Fibroblast of lung (primary cell): Measurements from ENCODE around the gene KLHL26. TPM values are rescaled to one million over a fixed set of nuclear protein-coding genes. Genes with fewer than 3 reads are reported as not detected.

Experiments used
- DNase-seq, 2 donors: peaks; one replicate each; pipeline versions ENCODE4 v3.0.0 to v3.0.0-alpha.2; 2010; ENCODE audit warnings: low read depth in 2 of 2
- H2AFZ ChIP-seq: 2 replicates; pipeline ENCODE4 v1.5.1; 2012; ENCODE audit warnings: low read length, control low read depth, inconsistent platforms
- H3K27ac ChIP-seq: 2 replicates; pipeline ENCODE4 v1.5.1; 2011; ENCODE audit warnings: low read length, control low read depth; ENCODE audit not compliant: insufficient read depth
- H3K27me3 ChIP-seq: 2 replicates; pipeline ENCODE4 v1.5.1; 2011; ENCODE audit warnings: mild to moderate bottlenecking, low read length; ENCODE audit not compliant: control insufficient read depth, insufficient read depth
- H3K36me3 ChIP-seq: 2 replicates; pipeline ENCODE4 v1.5.1; 2011; ENCODE audit warnings: low read length; ENCODE audit not compliant: control insufficient read depth, insufficient read depth
- H3K4me1 ChIP-seq: 2 replicates; pipeline ENCODE4 v1.5.1; 2011; ENCODE audit warnings: low read length; ENCODE audit not compliant: control insufficient read depth, insufficient read depth; ENCODE audit errors: extremely low read depth
- H3K4me2 ChIP-seq: 2 replicates; pipeline ENCODE4 v1.5.1; 2011; ENCODE audit warnings: low read length, control low read depth; ENCODE audit not compliant: insufficient read depth; ENCODE audit errors: extremely low read depth
- H3K4me3 ChIP-seq, 4 experiments: fragments of 200-600 bp in 1 of 4; sonication (generic) in 1 of 4; replicated peaks in 1 of 4; 2 replicates each; pipeline ENCODE4 v1.5.1; 2011 to 2016; ENCODE audit warnings: low read length in 4 of 4, low read depth in 3 of 4, mild to moderate bottlenecking in 3 of 4, control low read depth in 2 of 4, inconsistent platforms in 1 of 4, mixed read lengths in 1 of 4; ENCODE audit not compliant: insufficient read depth in 1 of 4; ENCODE audit errors: control extremely low read depth in 1 of 4
- H3K79me2 ChIP-seq: 2 replicates; pipeline ENCODE4 v1.5.1; 2012; ENCODE audit warnings: mild to moderate bottlenecking, low read length, inconsistent platforms; ENCODE audit not compliant: control insufficient read depth, insufficient read depth
- H3K9ac ChIP-seq: 2 replicates; pipeline ENCODE4 v1.5.1; 2011; ENCODE audit warnings: mild to moderate bottlenecking, low read length, control low read depth; ENCODE audit not compliant: insufficient read depth
- H3K9me3 ChIP-seq: 2 replicates; pipeline ENCODE4 v1.5.1; 2012; ENCODE audit warnings: low read depth, low read length; ENCODE audit not compliant: control insufficient read depth, insufficient read depth
- H4K20me1 ChIP-seq: 2 replicates; pipeline ENCODE4 v1.5.1; 2011; ENCODE audit warnings: low read length; ENCODE audit not compliant: control insufficient read depth, insufficient read depth; ENCODE audit errors: extremely low read depth
- EZH2 ChIP-seq: IDR thresholded peaks from 2 replicates; pipeline ENCODE4 v1.5.1; 2012; ENCODE audit warnings: low read length, control low read depth, mild to moderate bottlenecking; ENCODE audit errors: missing control alignments
- polyA plus RNA-seq, 2 donors: library from polyadenylated mRNA; depleted of rRNA in 1 of 2; stranded (reverse) in 1 of 2; unstranded in 1 of 2; fragments of >200 nt; gene quantifications; 2 replicates each; pipeline ENCODE4 v1.2.1, GENCODE V29; 2011 to 2012; ENCODE audit warnings: missing spikeins in 1 of 2
- total RNA-seq: library from RNA; depleted of rRNA; stranded (reverse); fragments of >200 nt; gene quantifications from 2 replicates; pipeline ENCODE4 v1.2.1, GENCODE V29; 2014
- TF ChIP-seq, protein P1 (sequence below), 2 donors: IDR thresholded peaks in 1 of 2; conservative IDR thresholded peaks in 1 of 2; 1 replicate in 1 of 2; 2 replicates in 1 of 2; pipeline ENCODE4 v1.5.1; 2011 to 2012; ENCODE audit warnings: low read length in 2 of 2, control low read depth in 1 of 2, inconsistent platforms in 1 of 2, low read depth in 1 of 2, mild to moderate bottlenecking in 1 of 2

The KLHL26 gene
- total and polyA plus RNA-seq, 2 donors (not counting 1 experiment from before 2014, with no cell fraction given), result 1.4 to 3.5 TPM

DNA sequence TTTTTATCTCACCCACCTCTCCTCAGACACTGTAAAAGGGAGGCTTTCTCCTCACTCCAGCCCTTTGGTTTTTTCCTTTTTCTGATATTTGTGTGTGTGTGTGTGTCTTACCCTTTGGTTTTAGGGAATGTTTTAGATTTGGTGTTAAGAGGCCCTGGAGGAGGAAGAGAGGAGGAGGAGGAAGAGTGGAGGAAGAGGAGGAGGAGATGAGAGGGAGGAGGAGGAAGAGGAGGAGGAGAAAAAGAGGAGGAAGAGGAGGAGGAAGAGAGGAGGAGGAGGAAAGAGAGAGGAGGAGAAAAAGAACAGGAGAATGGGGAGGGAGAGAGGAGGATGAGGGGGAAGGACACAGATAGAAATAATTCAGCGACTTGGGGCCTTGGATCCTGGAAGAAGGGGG is 10.5 kb downstream of the KLHL26 start:
- DNase-seq, result no peak

GRCh38 chr19:18647807-18648206 is 11.0 kb downstream of the KLHL26 start:
- Histone ChIP-seq H3K27me3 (no peaks in the 10 kb centered on the region), H3K36me3 (no peaks in the 10 kb centered on the region), H3K4me3 (no peak overlapping the region), H2AFZ (no peak overlapping the region), H3K4me2 (no peak overlapping the region), H3K9ac (no peak overlapping the region), H3K4me1 (peaks cover 30% of the 10 kb centered on the region), H4K20me1 (no peaks in the 10 kb centered on the region), H3K79me2 (no peaks in the 10 kb centered on the region), H3K27ac (no peak overlapping the region), H3K9me3 (no peaks in the 10 kb centered on the region)
- TF ChIP-seq EZH2, result no peak
- TF ChIP-seq, protein P1, sequence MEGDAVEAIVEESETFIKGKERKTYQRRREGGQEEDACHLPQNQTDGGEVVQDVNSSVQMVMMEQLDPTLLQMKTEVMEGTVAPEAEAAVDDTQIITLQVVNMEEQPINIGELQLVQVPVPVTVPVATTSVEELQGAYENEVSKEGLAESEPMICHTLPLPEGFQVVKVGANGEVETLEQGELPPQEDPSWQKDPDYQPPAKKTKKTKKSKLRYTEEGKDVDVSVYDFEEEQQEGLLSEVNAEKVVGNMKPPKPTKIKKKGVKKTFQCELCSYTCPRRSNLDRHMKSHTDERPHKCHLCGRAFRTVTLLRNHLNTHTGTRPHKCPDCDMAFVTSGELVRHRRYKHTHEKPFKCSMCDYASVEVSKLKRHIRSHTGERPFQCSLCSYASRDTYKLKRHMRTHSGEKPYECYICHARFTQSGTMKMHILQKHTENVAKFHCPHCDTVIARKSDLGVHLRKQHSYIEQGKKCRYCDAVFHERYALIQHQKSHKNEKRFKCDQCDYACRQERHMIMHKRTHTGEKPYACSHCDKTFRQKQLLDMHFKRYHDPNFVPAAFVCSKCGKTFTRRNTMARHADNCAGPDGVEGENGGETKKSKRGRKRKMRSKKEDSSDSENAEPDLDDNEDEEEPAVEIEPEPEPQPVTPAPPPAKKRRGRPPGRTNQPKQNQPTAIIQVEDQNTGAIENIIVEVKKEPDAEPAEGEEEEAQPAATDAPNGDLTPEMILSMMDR (conservative IDR thresholded peaks at IDR 0.05 in 1 of 2, IDR thresholded peaks at IDR 0.05 in 1 of 2; ENCODE audit: low read depth in 1 of 2, low read length in 2 of 2), result no peak
- no peak for DNase-seq

More for the DNA sequence above, 10.5 kb downstream of the KLHL26 start:
- TF ChIP-seq EZH2, result no peak
- TF ChIP-seq, protein P1 (conservative IDR thresholded peaks at IDR 0.05 in 1 of 2, IDR thresholded peaks at IDR 0.05 in 1 of 2; ENCODE audit: low read depth in 1 of 2, low read length in 2 of 2), result no peak
- H3K9me3 ChIP-seq, result no peaks in the 10 kb centered on the region
- H3K27me3 ChIP-seq, result no peaks in the 10 kb centered on the region
- no peak overlapping the region for H3K27ac ChIP-seq
- H4K20me1 ChIP-seq, result no peaks in the 10 kb centered on the region
- peaks cover 30% of the 10 kb centered on the region for H3K4me1 ChIP-seq
- no peak overlapping the region for H3K4me2 ChIP-seq
- H3K9ac ChIP-seq, result no peak overlapping the region
- H2AFZ ChIP-seq, result no peak overlapping the region
- H3K79me2 ChIP-seq, result no peaks in the 10 kb centered on the region
- H3K4me3 ChIP-seq, result no peak overlapping the region
- H3K36me3 ChIP-seq, result no peaks in the 10 kb centered on the region

- H3K4me2 ChIP-seq, result peak overlapping the region; percentile 97
- no peaks in the 10 kb centered on the region for H3K79me2 ChIP-seq
- peaks cover 30% of the 10 kb centered on the region for H3K4me1 ChIP-seq
- H3K9me3 ChIP-seq, result no peaks in the 10 kb centered on the region
- H3K27me3 ChIP-seq, result no peaks in the 10 kb centered on the region
- H3K27ac ChIP-seq, result peak overlapping the region; percentile 99
- peak in 1 of 2 donors; percentile 37 for DNase-seq
- peak overlapping the region; percentile 59 for H3K9ac ChIP-seq
- H2AFZ ChIP-seq, result no peak overlapping the region
- H4K20me1 ChIP-seq, result no peaks in the 10 kb centered on the region
- TF ChIP-seq EZH2, result no peak
- TF ChIP-seq, protein P1 (conservative IDR thresholded peaks at IDR 0.05 in 1 of 2, IDR thresholded peaks at IDR 0.05 in 1 of 2; ENCODE audit: low read depth in 1 of 2, low read length in 2 of 2), result no peak
- peak overlapping the region in 2 of 4 experiments; percentile 11 to 22 for H3K4me3 ChIP-seq
- no peaks in the 10 kb centered on the region for H3K36me3 ChIP-seq
These were observed 12.1 kb downstream of the KLHL26 start for GRCh38 chr19:18648973-18649315.
